Panc1 (cell line): ENCODE results near the gene CFAP298.

ENCODE experiments used
- POLR2AphosphoS5 ChIP-seq: IDR thresholded peaks from 2 replicates; pipeline ENCODE4 v1.6.1; 2012; ENCODE audit warnings: mild to moderate bottlenecking, low read depth, low read length, moderate library complexity
- SIN3A ChIP-seq: IDR thresholded peaks from 2 replicates; pipeline ENCODE4 v1.6.1; 2012; ENCODE audit warnings: low read depth, mild to moderate bottlenecking, low read length, moderate library complexity, borderline replicate concordance; ENCODE audit not compliant: insufficient read depth
- TCF7L2 ChIP-seq: IDR thresholded peaks from 2 replicates; pipeline ENCODE4 v1.6.1; 2011; ENCODE audit warnings: mild to moderate bottlenecking, low read depth, low read length, inconsistent platforms
- TF ChIP-seq, protein P1 (sequence below): fragments of 450-650 bp; IDR thresholded peaks from 2 replicates; pipeline ENCODE4 v1.5.1; 2017; ENCODE audit warnings: mild to moderate bottlenecking
- TF ChIP-seq, protein P2 (sequence below), 2 experiments: IDR thresholded peaks; 2 replicates each; pipeline ENCODE4 v1.6.1; 2011 to 2012; ENCODE audit warnings: low read depth in 2 of 2, control low read depth in 1 of 2, low read length in 1 of 2, mild to moderate bottlenecking in 1 of 2, moderate library complexity in 1 of 2; ENCODE audit not compliant: insufficient read depth in 1 of 2

GRCh38 chr21:32554832-32555638, 57.1 kb downstream of the CFAP298 start:
- TF ChIP-seq, protein P1, sequence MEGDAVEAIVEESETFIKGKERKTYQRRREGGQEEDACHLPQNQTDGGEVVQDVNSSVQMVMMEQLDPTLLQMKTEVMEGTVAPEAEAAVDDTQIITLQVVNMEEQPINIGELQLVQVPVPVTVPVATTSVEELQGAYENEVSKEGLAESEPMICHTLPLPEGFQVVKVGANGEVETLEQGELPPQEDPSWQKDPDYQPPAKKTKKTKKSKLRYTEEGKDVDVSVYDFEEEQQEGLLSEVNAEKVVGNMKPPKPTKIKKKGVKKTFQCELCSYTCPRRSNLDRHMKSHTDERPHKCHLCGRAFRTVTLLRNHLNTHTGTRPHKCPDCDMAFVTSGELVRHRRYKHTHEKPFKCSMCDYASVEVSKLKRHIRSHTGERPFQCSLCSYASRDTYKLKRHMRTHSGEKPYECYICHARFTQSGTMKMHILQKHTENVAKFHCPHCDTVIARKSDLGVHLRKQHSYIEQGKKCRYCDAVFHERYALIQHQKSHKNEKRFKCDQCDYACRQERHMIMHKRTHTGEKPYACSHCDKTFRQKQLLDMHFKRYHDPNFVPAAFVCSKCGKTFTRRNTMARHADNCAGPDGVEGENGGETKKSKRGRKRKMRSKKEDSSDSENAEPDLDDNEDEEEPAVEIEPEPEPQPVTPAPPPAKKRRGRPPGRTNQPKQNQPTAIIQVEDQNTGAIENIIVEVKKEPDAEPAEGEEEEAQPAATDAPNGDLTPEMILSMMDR = no peak
- TF ChIP-seq POLR2AphosphoS5 = no peak
- no peak for TF ChIP-seq SIN3A
- TF ChIP-seq, protein P2, sequence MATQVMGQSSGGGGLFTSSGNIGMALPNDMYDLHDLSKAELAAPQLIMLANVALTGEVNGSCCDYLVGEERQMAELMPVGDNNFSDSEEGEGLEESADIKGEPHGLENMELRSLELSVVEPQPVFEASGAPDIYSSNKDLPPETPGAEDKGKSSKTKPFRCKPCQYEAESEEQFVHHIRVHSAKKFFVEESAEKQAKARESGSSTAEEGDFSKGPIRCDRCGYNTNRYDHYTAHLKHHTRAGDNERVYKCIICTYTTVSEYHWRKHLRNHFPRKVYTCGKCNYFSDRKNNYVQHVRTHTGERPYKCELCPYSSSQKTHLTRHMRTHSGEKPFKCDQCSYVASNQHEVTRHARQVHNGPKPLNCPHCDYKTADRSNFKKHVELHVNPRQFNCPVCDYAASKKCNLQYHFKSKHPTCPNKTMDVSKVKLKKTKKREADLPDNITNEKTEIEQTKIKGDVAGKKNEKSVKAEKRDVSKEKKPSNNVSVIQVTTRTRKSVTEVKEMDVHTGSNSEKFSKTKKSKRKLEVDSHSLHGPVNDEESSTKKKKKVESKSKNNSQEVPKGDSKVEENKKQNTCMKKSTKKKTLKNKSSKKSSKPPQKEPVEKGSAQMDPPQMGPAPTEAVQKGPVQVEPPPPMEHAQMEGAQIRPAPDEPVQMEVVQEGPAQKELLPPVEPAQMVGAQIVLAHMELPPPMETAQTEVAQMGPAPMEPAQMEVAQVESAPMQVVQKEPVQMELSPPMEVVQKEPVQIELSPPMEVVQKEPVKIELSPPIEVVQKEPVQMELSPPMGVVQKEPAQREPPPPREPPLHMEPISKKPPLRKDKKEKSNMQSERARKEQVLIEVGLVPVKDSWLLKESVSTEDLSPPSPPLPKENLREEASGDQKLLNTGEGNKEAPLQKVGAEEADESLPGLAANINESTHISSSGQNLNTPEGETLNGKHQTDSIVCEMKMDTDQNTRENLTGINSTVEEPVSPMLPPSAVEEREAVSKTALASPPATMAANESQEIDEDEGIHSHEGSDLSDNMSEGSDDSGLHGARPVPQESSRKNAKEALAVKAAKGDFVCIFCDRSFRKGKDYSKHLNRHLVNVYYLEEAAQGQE (IDR thresholded peaks at IDR 0.05; ENCODE audit: insufficient read depth in 1 of 2, low read depth in 2 of 2, low read length in 1 of 2) = no peak
- TF ChIP-seq TCF7L2 = no peak
